ACHN (cell line): ENCODE measurements around the gene DSP.

Experiments
- DNase-seq: peaks from one replicate; pipeline ENCODE4 v3.0.0-alpha.2; 2015
- in situ Hi-C: cut with HindIII; loops from 2 replicates; pipeline ENCODE4 v1.10.0; 2017; ENCODE audit warnings: low sequenced_read_pairs, low pct_ligation_motif_present, low pct_unique_long_range_greater_than_20kb

Gene DSP

DNA sequence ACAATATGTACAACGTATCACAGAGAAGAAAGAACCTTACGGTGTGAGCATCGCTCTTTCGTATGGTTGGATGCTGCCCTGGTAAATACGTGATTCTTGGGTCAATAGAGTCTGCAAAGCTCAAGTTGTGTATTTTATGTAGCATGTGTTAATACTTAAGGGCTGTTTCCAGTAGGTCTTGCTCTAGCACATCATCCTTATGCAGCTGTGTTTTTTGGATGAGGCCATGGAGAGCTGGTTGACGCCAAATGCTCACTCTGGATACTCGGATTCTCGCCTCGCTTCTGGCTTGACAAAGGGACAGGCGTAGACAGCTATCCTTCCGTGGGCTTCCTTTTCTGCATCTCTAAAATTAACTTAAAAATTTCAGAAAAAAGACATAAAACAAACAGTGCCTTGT is 87.4 kb downstream of the DSP start:
- in situ Hi-C loops = no loop called here

GRCh38 chr6:7629321-7629720 is 87.8 kb downstream of the DSP start:
- DNase-seq = no peak

More for the DNA sequence above, 87.4 kb downstream of the DSP start:
- no peak for DNase-seq

DNA sequence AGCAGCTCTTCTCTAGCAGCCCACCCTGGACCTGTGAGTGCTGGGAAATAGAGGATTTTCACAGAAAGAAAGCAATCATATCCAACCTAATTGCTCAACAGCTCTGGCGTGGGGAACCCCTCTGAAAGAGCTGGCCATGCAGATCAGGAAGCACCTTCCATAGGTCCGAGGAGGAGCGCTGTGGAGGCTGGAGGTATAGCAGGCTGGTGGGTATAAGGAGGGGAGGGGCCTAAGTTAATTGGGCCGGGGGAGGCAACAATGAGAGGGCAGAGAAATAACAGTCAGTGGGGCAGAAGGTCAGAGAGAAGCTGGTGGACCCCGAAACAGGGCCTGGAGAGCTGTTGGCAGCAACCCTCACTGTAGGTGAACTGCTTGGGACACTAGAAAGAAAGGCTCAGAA is 89.3 kb downstream of the DSP start:
- DNase-seq = no peak
- in situ Hi-C loops = no loop called here

More at GRCh38 chr6:7629321-7629720, 87.8 kb downstream of the DSP start:
- in situ Hi-C loops = no loop called here

DNA sequence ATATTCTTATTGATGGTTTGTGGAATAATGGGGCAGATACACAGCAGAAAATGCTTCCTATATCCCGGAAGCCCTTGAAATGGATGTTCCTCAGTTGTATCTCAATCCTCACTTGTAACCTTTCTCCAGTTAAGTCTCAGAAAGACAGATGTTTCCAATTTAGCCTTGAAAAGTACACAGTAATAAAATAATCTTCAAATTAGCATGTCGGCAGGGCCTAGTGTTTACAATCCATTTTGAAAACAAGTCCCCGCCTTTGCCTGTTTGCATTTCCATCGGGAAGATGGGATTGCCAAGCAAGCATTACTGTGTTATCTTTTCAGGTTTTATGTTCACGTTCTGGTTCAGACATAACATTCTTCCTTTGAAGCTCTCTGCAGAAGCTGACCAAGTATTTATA is 90.0 kb downstream of the DSP start:
- no peak for DNase-seq
- in situ Hi-C loops = no loop called here

DNA sequence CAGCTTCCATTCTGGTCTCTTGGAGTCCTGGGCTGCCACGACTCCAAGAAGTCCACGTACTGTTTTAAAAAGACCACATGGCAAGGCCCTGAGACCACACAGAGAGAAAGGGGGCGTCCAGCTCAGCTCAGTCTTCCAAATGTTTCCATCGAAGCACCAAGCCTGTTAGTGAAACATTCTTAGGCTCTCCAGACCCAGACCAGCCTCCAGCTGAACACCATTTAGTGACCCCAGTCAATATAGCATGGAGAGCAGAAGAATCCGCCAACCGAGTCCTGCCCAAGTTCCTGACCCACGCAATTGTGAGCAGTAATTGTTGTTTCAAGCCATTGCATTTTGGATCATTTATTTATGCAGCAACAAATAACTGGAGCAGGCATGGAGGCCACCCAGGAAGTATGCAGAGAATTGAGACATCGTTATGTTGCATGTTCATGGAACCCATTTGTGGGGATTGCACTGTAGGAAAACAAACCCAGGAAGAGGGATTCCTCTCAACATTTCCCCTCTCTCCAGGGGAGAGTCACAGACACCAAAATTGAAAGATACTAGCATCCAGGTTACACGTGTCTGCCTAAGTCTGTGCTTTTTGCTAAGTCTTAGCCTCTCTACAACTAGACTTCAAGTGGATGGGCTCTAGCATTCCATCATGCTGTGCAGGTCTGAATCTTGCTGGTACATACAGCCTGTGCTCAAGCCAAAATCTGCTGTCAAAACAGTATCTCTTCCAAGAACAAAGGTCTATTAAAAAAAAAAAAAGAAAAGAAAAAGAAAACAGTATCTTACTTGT is 91.2 kb downstream of the DSP start:
- no peak for DNase-seq
- in situ Hi-C loops = no loop called here

- no peak for DNase-seq
- in situ Hi-C loops = no loop called here
Measured at GRCh38 chr6:7633361-7633760, 91.9 kb downstream of the DSP start.

DNA sequence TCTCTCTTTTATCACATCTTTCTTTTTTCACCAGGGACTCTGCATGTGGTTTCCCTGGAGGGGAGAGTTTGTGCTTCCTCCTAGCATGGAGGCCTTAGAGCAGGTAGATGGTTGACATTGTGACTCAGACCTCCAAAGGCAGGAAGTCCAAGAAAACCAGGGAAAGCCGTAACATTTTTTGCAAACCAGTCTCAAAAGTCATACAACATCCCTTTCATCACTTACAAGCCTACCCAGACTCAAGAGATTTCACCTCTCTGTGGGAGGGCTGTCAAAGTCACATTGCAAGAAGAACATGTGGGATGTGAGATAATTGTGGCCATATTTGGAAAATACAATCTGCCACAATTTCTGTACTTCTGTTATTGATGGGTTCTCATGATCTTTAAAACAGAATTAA is 94.7 kb downstream of the DSP start:
- in situ Hi-C loops = no loop called here
- no peak for DNase-seq
